ENCODE measurements around the gene SOHLH1.

The SOHLH1 gene

GRCh38 chr9:135743546-135744332 is 44.5 kb upstream of the SOHLH1 start:
- no peak for DNase-seq (ENCODE audit: low read depth, low spot score)
- no peak overlapping the region for H3K9ac ChIP-seq (ENCODE audit: insufficient read length)
- no peak overlapping the region for H3K4me3 ChIP-seq
- TF ChIP-seq POLR2AphosphoS5 (IDR thresholded peaks at IDR 0.05; ENCODE audit: borderline replicate concordance, low read depth, low read length) (no peak), EZH2 (IDR thresholded peaks at IDR 0.05) (no peak), FOXP2 (optimal IDR thresholded peaks at IDR 0.05; ENCODE audit: control extremely low read depth, extremely low read length, insufficient read depth) (no peak)
- no peaks in the 10 kb centered on the region for H3K36me3 ChIP-seq (ENCODE audit: insufficient read depth, low read length)
- H3K9me3 ChIP-seq (ENCODE audit: low read depth, low read length): no peaks in the 10 kb centered on the region
- H3K27ac ChIP-seq: no peak overlapping the region

GRCh38 chr9:135743021-135743420 is 43.7 kb upstream of the SOHLH1 start:
- H3K9ac ChIP-seq (ENCODE audit: insufficient read length): no peak overlapping the region
- TF ChIP-seq POLR2AphosphoS5 (IDR thresholded peaks at IDR 0.05; ENCODE audit: borderline replicate concordance, low read depth, low read length): no peak
- TF ChIP-seq EZH2 (IDR thresholded peaks at IDR 0.05): no peak
- TF ChIP-seq FOXP2 (optimal IDR thresholded peaks at IDR 0.05; ENCODE audit: control extremely low read depth, extremely low read length, insufficient read depth): no peak
- DNase-seq (ENCODE audit: low read depth, low spot score): no peak
- no peak overlapping the region for H3K4me3 ChIP-seq
- no peak overlapping the region for H3K27ac ChIP-seq
- H3K36me3 ChIP-seq (ENCODE audit: insufficient read depth, low read length): no peaks in the 10 kb centered on the region
- no peaks in the 10 kb centered on the region for H3K9me3 ChIP-seq (ENCODE audit: low read depth, low read length)

- no peak for DNase-seq (ENCODE audit: low read depth, low spot score)
- no peaks in the 10 kb centered on the region for H3K9me3 ChIP-seq (ENCODE audit: low read depth, low read length)
- H3K4me3 ChIP-seq: no peak overlapping the region
- H3K9ac ChIP-seq (ENCODE audit: insufficient read length): no peak overlapping the region
- no peaks in the 10 kb centered on the region for H3K36me3 ChIP-seq (ENCODE audit: insufficient read depth, low read length)
- H3K27ac ChIP-seq: no peak overlapping the region
- TF ChIP-seq POLR2AphosphoS5 (IDR thresholded peaks at IDR 0.05; ENCODE audit: borderline replicate concordance, low read depth, low read length) (no peak), FOXP2 (optimal IDR thresholded peaks at IDR 0.05; ENCODE audit: control extremely low read depth, extremely low read length, insufficient read depth) (no peak), EZH2 (IDR thresholded peaks at IDR 0.05) (no peak)
Measured at GRCh38 chr9:135741276-135742219, 42.3 kb upstream of the SOHLH1 start.

- Histone ChIP-seq H3K36me3 (ENCODE audit: insufficient read depth, low read length) (no peaks in the 10 kb centered on the region), H3K9me3 (ENCODE audit: low read depth, low read length) (no peaks in the 10 kb centered on the region), H3K9ac (ENCODE audit: insufficient read length) (no peak overlapping the region), H3K4me3 (no peak overlapping the region), H3K27ac (no peak overlapping the region)
- no peak for TF ChIP-seq EZH2 (IDR thresholded peaks at IDR 0.05)
- TF ChIP-seq POLR2AphosphoS5 (IDR thresholded peaks at IDR 0.05; ENCODE audit: borderline replicate concordance, low read depth, low read length): no peak
- no peak for TF ChIP-seq FOXP2 (optimal IDR thresholded peaks at IDR 0.05; ENCODE audit: control extremely low read depth, extremely low read length, insufficient read depth)
- no peak for DNase-seq (ENCODE audit: low read depth, low spot score)
Measured at GRCh38 chr9:135739271-135740220, 40.3 kb upstream of the SOHLH1 start.

- no peak overlapping the region for H3K27ac ChIP-seq
- no peak overlapping the region for H3K9ac ChIP-seq (ENCODE audit: insufficient read length)
- no peak for TF ChIP-seq EZH2 (IDR thresholded peaks at IDR 0.05)
- no peak for TF ChIP-seq POLR2AphosphoS5 (IDR thresholded peaks at IDR 0.05; ENCODE audit: borderline replicate concordance, low read depth, low read length)
- no peak for TF ChIP-seq FOXP2 (optimal IDR thresholded peaks at IDR 0.05; ENCODE audit: control extremely low read depth, extremely low read length, insufficient read depth)
- no peak overlapping the region for H3K4me3 ChIP-seq
- H3K36me3 ChIP-seq (ENCODE audit: insufficient read depth, low read length): no peaks in the 10 kb centered on the region
- no peaks in the 10 kb centered on the region for H3K9me3 ChIP-seq (ENCODE audit: low read depth, low read length)
- DNase-seq (ENCODE audit: low read depth, low spot score): no peak
Measured at GRCh38 chr9:135737840-135738521, 38.7 kb upstream of the SOHLH1 start.

GRCh38 chr9:135736979-135737839 is 37.9 kb upstream of the SOHLH1 start:
- no peak for TF ChIP-seq EZH2 (IDR thresholded peaks at IDR 0.05)
- TF ChIP-seq POLR2AphosphoS5 (IDR thresholded peaks at IDR 0.05; ENCODE audit: borderline replicate concordance, low read depth, low read length): no peak
- no peak for TF ChIP-seq FOXP2 (optimal IDR thresholded peaks at IDR 0.05; ENCODE audit: control extremely low read depth, extremely low read length, insufficient read depth)
- Histone ChIP-seq H3K9ac (ENCODE audit: insufficient read length) (no peak overlapping the region), H3K4me3 (no peak overlapping the region), H3K9me3 (ENCODE audit: low read depth, low read length) (no peaks in the 10 kb centered on the region), H3K36me3 (ENCODE audit: insufficient read depth, low read length) (no peaks in the 10 kb centered on the region), H3K27ac (no peak overlapping the region)
- DNase-seq (ENCODE audit: low read depth, low spot score): no peak

All from SK-N-MC (cell line).